HCT116 (cell line): Measurements from ENCODE around the gene ATF2. TPM values are rescaled to one million over a fixed set of nuclear protein-coding genes. Genes with fewer than 3 reads are reported as not detected.

ENCODE experiments used
- ATAC-seq: fragments of 200-7000 bp; cut with Tn5 transposase; 2 replicates; pipeline ENCODE4 v1.9.1; 2020; ENCODE audit warnings: mild to moderate bottlenecking, moderate library complexity
- BruUV-seq: library from RNA; stranded (reverse); fragments of 400-500 nt; replicated peaks from 2 replicates; lab custom pipeline; 2021; lab: Mats Ljungman, UMichigan
- CTCF ChIA-PET: fragments of 300-600 bp; sonication (Branson Sonifier 250); formaldehyde crosslinking; loops from one replicate; lab custom pipeline; 2021; ENCODE audit warnings: antibody characterized with exemption; lab: Charles Lee
- POLR2A ChIA-PET: fragments of 300-600, 350-600 bp; sonication (Branson Sonifier 250); formaldehyde crosslinking; loops from one replicate; lab custom pipeline; 2021; ENCODE audit warnings: antibody characterized with exemption; lab: Charles Lee
- RAD21 ChIA-PET, 2 experiments: fragments of 300-600 bp; sonication (Branson Sonifier 250); formaldehyde crosslinking; loops; one replicate each; lab custom pipeline; 2023; ENCODE audit warnings: low total read pairs in 2 of 2; ENCODE audit not compliant: uncharacterized antibody in 2 of 2, unreplicated experiment in 2 of 2, low non-redundant PET in 1 of 2; lab: Charles Lee
- DNase-seq: peaks from one replicate; pipeline ENCODE4 v3.0.0-alpha.2; 2010; ENCODE audit warnings: low read depth, low spot score
- H2AFZ ChIP-seq: fragments of 200-600 bp; shearing (Covaris generic), sonication (generic); 2 replicates; pipeline ENCODE4 v1.6.1; 2017; ENCODE audit warnings: low read depth, mixed run types, mixed read lengths, antibody characterized with exemption, low read length; ENCODE audit not compliant: poor library complexity, severe bottlenecking
- H3K27ac ChIP-seq: 2 replicates; pipeline ENCODE4 v1.5.1; 2012; ENCODE audit warnings: low read depth, low read length
- H3K27me3 ChIP-seq: fragments of 200-600 bp; sonication (generic); 2 replicates; pipeline ENCODE4 v1.6.1; 2016; ENCODE audit warnings: mixed run types, low read length, mixed read lengths; ENCODE audit not compliant: insufficient read depth
- H3K36me3 ChIP-seq, 2 experiments: fragments of 200-500 bp in 1 of 2; fragments of 200-600 bp in 1 of 2; sonication (Bioruptor generic) in 1 of 2; sonication (generic) in 1 of 2; 2 replicates each; pipeline versions ENCODE4 v1.5.1 to v1.6.1; 2014 to 2016; ENCODE audit warnings: low read length in 2 of 2, inconsistent platforms in 1 of 2, mixed read lengths in 1 of 2, mixed run types in 1 of 2; ENCODE audit not compliant: insufficient read depth in 2 of 2, control insufficient read depth in 1 of 2
- H3K4me1 ChIP-seq, 2 experiments: fragments of 200-600 bp in 1 of 2; sonication (generic) in 1 of 2; 2 replicates each; pipeline versions ENCODE4 v1.5.1 to v1.6.1; 2012 to 2017; ENCODE audit warnings: low read length in 2 of 2, inconsistent platforms in 1 of 2, mild to moderate bottlenecking in 1 of 2, mixed read lengths in 1 of 2, mixed run types in 1 of 2, moderate library complexity in 1 of 2; ENCODE audit not compliant: insufficient read depth in 2 of 2, control insufficient read depth in 1 of 2
- H3K4me2 ChIP-seq: fragments of 200-600 bp; sonication (generic); 2 replicates; pipeline ENCODE4 v1.6.1; 2017; ENCODE audit warnings: mixed run types, low read length, mixed read lengths
- H3K4me3 ChIP-seq, 2 experiments: fragments of 200-600 bp in 1 of 2; sonication (generic) in 1 of 2; replicated peaks in 1 of 2; 2 replicates each; pipeline ENCODE4 v1.5.1; 2011 to 2016; ENCODE audit warnings: low read length in 2 of 2, control low read depth in 1 of 2, low read depth in 1 of 2, mild to moderate bottlenecking in 1 of 2, mixed read lengths in 1 of 2, mixed run types in 1 of 2
- H3K79me2 ChIP-seq: fragments of 200-600 bp; sonication (generic); 2 replicates; pipeline ENCODE4 v1.6.1; 2017; ENCODE audit warnings: mild to moderate bottlenecking, mixed run types, low read length, moderate library complexity, mixed read lengths; ENCODE audit not compliant: insufficient read depth
- H3K9ac ChIP-seq: fragments of 200-600 bp; sonication (generic); 2 replicates; pipeline ENCODE4 v1.6.1; 2016; ENCODE audit warnings: low read length, mixed read lengths
- H3K9me2 ChIP-seq: fragments of 200-600 bp; sonication (generic), shearing (Covaris generic); 2 replicates; pipeline ENCODE4 v1.6.1; 2017; ENCODE audit warnings: mixed run types, mild to moderate bottlenecking, moderate library complexity; ENCODE audit not compliant: insufficient read depth
- H3K9me3 ChIP-seq, 2 experiments: fragments of 200-500 bp in 1 of 2; fragments of 200-600 bp in 1 of 2; sonication (Bioruptor generic) in 1 of 2; sonication (generic) in 1 of 2; 2 replicates each; pipeline ENCODE4 v1.6.1; 2014 to 2017; ENCODE audit warnings: low read length in 2 of 2, mixed read lengths in 2 of 2, inconsistent platforms in 1 of 2, low read depth in 1 of 2, mild to moderate bottlenecking in 1 of 2, mixed run types in 1 of 2, moderate library complexity in 1 of 2; ENCODE audit not compliant: control insufficient read depth in 1 of 2, insufficient read depth in 1 of 2
- H4K20me1 ChIP-seq: fragments of 200-600 bp; sonication (generic), shearing (Covaris generic); 2 replicates; pipeline ENCODE4 v1.6.1; 2017; ENCODE audit warnings: mixed run types, mild to moderate bottlenecking, moderate library complexity; ENCODE audit not compliant: insufficient read depth
- CBX3 ChIP-seq: IDR thresholded peaks from 2 replicates; pipeline ENCODE4 v1.6.1; 2012; ENCODE audit warnings: low read depth
- EGR1 ChIP-seq: IDR thresholded peaks from 2 replicates; pipeline ENCODE4 v1.6.1; 2012; ENCODE audit warnings: low read depth
- ELF1 ChIP-seq: IDR thresholded peaks from 2 replicates; pipeline ENCODE4 v1.6.1; 2012; ENCODE audit warnings: low read depth, borderline replicate concordance
- FOSL1 ChIP-seq: IDR thresholded peaks from 2 replicates; pipeline ENCODE4 v1.6.1; 2012; ENCODE audit warnings: low read depth
- JUND ChIP-seq: IDR thresholded peaks from 2 replicates; pipeline ENCODE4 v1.6.1; 2012
- POLR2A ChIP-seq: IDR thresholded peaks from 2 replicates; pipeline ENCODE4 v1.7.0; 2011; ENCODE audit warnings: borderline replicate concordance; ENCODE audit not compliant: insufficient read depth, insufficient read length; ENCODE audit errors: extremely low read depth
- POLR2AphosphoS5 ChIP-seq: IDR thresholded peaks from 2 replicates; pipeline ENCODE4 v1.6.1; 2011; ENCODE audit warnings: mild to moderate bottlenecking, low read depth, low read length, moderate library complexity
- RAD21 ChIP-seq: IDR thresholded peaks from 2 replicates; pipeline ENCODE4 v1.6.1; 2012; ENCODE audit warnings: low read depth, mild to moderate bottlenecking
- SIN3A ChIP-seq: IDR thresholded peaks from 2 replicates; pipeline ENCODE4 v1.6.1; 2012; ENCODE audit warnings: low read depth
- SP1 ChIP-seq: IDR thresholded peaks from 2 replicates; pipeline ENCODE4 v1.6.1; 2012; ENCODE audit warnings: low read depth
- YY1 ChIP-seq: IDR thresholded peaks from 2 replicates; pipeline ENCODE4 v1.6.1; 2011; ENCODE audit warnings: low read length, low read depth, moderate library complexity, mild to moderate bottlenecking; ENCODE audit not compliant: insufficient replicate concordance; ENCODE audit errors: extremely low read depth
- ZFX ChIP-seq: fragments of 450-650 bp; IDR thresholded peaks from 2 replicates; pipeline ENCODE4 v1.6.1; 2017
- ZNF274 ChIP-seq: fragments of 200-500 bp; sonication (Bioruptor generic); IDR thresholded peaks from 2 replicates; pipeline ENCODE4 v1.6.1; 2014; ENCODE audit warnings: mild to moderate bottlenecking, low read depth, low read length, inconsistent platforms
- intact Hi-C: fragments of 100-400 bp; cut with micrococcal nuclease; formaldehyde crosslinking; loops from 2 replicates; pipeline ENCODE4 v1.10.0; 2022
- total RNA-seq: library from RNA; stranded (reverse); gene quantifications from one replicate; pipeline ENCODE4 v1.2.1, GENCODE V29; 2021; ENCODE audit not compliant: unreplicated experiment
- TF ChIP-seq, protein P1 (sequence below): IDR thresholded peaks from 2 replicates; pipeline ENCODE4 v1.6.1; 2012
- TF ChIP-seq, protein P2 (sequence below): IDR thresholded peaks from 2 replicates; pipeline ENCODE4 v1.6.1; 2012; ENCODE audit warnings: low read depth
- TF ChIP-seq, protein P3 (sequence below): IDR thresholded peaks from 2 replicates; pipeline ENCODE4 v1.6.1; 2011; ENCODE audit warnings: mild to moderate bottlenecking, low read length, moderate library complexity; ENCODE audit not compliant: insufficient replicate concordance; ENCODE audit errors: extremely low read depth
- TF ChIP-seq, protein P4 (sequence below): IDR thresholded peaks from 2 replicates; pipeline ENCODE4 v1.6.1; 2012

The ATF2 gene
- total RNA-seq, 1 experiment from 2014 or later = 29.6 TPM

DNA sequence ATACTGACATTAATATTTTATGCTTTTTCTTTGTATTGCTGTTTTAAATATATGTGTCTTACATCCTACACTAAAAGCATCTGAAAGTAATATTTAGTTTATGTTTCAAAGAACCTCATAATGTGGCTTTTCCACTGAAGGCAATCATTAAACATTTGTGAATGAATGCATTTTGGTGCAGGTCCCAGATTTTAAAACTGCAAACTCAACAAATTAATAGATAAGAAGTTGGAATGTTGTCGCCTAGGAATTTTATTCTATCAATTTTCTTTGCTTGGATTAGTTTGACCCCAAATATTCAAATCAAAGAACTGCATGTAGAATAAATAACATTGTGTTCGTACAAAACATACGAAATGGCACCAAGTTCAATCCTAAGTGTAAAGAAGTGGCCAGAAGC, 44.7 kb downstream of the ATF2 start:
- Histone ChIP-seq H4K20me1 (peaks cover 5% of the 10 kb centered on the region; the same call in 1 of the 2 replicates), H3K79me2 (no peaks in the 10 kb centered on the region), H3K9me3 (no peaks in the 10 kb centered on the region), H3K9me2 (no peaks in the 10 kb centered on the region), H2AFZ (no peak overlapping the region), H3K27me3 (no peaks in the 10 kb centered on the region), H3K4me1 (no peaks in the 10 kb centered on the region), H3K4me3 (no peak overlapping the region), H3K27ac (no peak overlapping the region), H3K36me3 (no peaks in the 10 kb centered on the region), H3K9ac (no peak overlapping the region), H3K4me2 (no peak overlapping the region)
- CTCF ChIA-PET = no interaction called here
- DNase-seq (no peak), ATAC-seq (no peak)
- RAD21 ChIA-PET = no interaction called here
- no peak for TF ChIP-seq FOSL1
- no peak for TF ChIP-seq SIN3A
- no peak for TF ChIP-seq JUND
- TF ChIP-seq, protein P1, sequence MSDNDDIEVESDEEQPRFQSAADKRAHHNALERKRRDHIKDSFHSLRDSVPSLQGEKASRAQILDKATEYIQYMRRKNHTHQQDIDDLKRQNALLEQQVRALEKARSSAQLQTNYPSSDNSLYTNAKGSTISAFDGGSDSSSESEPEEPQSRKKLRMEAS = no peak
- TF ChIP-seq ZNF274 = no peak
- TF ChIP-seq RAD21 = no peak
- TF ChIP-seq, protein P2, sequence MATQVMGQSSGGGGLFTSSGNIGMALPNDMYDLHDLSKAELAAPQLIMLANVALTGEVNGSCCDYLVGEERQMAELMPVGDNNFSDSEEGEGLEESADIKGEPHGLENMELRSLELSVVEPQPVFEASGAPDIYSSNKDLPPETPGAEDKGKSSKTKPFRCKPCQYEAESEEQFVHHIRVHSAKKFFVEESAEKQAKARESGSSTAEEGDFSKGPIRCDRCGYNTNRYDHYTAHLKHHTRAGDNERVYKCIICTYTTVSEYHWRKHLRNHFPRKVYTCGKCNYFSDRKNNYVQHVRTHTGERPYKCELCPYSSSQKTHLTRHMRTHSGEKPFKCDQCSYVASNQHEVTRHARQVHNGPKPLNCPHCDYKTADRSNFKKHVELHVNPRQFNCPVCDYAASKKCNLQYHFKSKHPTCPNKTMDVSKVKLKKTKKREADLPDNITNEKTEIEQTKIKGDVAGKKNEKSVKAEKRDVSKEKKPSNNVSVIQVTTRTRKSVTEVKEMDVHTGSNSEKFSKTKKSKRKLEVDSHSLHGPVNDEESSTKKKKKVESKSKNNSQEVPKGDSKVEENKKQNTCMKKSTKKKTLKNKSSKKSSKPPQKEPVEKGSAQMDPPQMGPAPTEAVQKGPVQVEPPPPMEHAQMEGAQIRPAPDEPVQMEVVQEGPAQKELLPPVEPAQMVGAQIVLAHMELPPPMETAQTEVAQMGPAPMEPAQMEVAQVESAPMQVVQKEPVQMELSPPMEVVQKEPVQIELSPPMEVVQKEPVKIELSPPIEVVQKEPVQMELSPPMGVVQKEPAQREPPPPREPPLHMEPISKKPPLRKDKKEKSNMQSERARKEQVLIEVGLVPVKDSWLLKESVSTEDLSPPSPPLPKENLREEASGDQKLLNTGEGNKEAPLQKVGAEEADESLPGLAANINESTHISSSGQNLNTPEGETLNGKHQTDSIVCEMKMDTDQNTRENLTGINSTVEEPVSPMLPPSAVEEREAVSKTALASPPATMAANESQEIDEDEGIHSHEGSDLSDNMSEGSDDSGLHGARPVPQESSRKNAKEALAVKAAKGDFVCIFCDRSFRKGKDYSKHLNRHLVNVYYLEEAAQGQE = no peak
- TF ChIP-seq EGR1 = no peak
- TF ChIP-seq, protein P3, sequence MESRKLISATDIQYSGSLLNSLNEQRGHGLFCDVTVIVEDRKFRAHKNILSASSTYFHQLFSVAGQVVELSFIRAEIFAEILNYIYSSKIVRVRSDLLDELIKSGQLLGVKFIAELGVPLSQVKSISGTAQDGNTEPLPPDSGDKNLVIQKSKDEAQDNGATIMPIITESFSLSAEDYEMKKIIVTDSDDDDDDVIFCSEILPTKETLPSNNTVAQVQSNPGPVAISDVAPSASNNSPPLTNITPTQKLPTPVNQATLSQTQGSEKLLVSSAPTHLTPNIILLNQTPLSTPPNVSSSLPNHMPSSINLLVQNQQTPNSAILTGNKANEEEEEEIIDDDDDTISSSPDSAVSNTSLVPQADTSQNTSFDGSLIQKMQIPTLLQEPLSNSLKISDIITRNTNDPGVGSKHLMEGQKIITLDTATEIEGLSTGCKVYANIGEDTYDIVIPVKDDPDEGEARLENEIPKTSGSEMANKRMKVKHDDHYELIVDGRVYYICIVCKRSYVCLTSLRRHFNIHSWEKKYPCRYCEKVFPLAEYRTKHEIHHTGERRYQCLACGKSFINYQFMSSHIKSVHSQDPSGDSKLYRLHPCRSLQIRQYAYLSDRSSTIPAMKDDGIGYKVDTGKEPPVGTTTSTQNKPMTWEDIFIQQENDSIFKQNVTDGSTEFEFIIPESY = no peak
- no peak for TF ChIP-seq SP1
- no peak for TF ChIP-seq CBX3
- TF ChIP-seq ELF1 = no peak
- TF ChIP-seq ZFX = no peak
- no peak for TF ChIP-seq POLR2A
- TF ChIP-seq, protein P4, sequence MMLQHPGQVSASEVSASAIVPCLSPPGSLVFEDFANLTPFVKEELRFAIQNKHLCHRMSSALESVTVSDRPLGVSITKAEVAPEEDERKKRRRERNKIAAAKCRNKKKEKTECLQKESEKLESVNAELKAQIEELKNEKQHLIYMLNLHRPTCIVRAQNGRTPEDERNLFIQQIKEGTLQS = no peak
- TF ChIP-seq YY1 = no peak
- no peak for TF ChIP-seq POLR2AphosphoS5
- POLR2A ChIA-PET = no interaction called here
- no TSS peak for BruUV-seq
- intact Hi-C loops = no loop called here
